Prostate gland (tissue), 2 donors: Measurements from ENCODE around the gene DPYD. TPM values are rescaled to one million over a fixed set of nuclear protein-coding genes. Genes with fewer than 3 reads are reported as not detected.

Experiments
- DNase-seq: peaks from one replicate; pipeline ENCODE4 v3.0.0-alpha.2; 2019; ENCODE audit warnings: low spot score
- H3K27ac ChIP-seq, 2 donors: fragments of 200-600 bp; sonication (generic); 2 replicates each; pipeline ENCODE4 v1.5.1; 2017 to 2019
- H3K27me3 ChIP-seq: fragments of 200-600 bp; sonication (generic); replicated peaks from 2 replicates; pipeline ENCODE4 v1.5.1; 2019; ENCODE audit not compliant: insufficient read depth
- H3K36me3 ChIP-seq, 2 donors: fragments of 200-600 bp; sonication (generic); 1 replicate in 1 of 2; 2 replicates in 1 of 2; pipeline versions ENCODE4 v1.5.1 to v1.8.1; 2017 to 2019
- H3K4me1 ChIP-seq: fragments of 200-600 bp; sonication (generic); replicated peaks from 2 replicates; pipeline ENCODE4 v1.5.1; 2019
- H3K4me3 ChIP-seq, 2 donors: fragments of 200-600 bp; sonication (generic); 2 replicates each; pipeline ENCODE4 v1.5.1; 2017 to 2019
- H3K9me3 ChIP-seq: fragments of 200-600 bp; sonication (generic); 2 replicates; pipeline ENCODE4 v1.5.1; 2017
- POLR2A ChIP-seq: fragments of 450-650 bp; IDR thresholded peaks from one replicate; pipeline ENCODE4 v1.6.1; 2016; ENCODE audit warnings: antibody characterized with exemption, mild to moderate bottlenecking
- POLR2AphosphoS5 ChIP-seq: sonication (generic); formaldehyde crosslinking; IDR thresholded peaks from one replicate; pipeline ENCODE4 v1.6.1; 2017; ENCODE audit warnings: antibody characterized with exemption
- WGBS: methylation state at CpG from one replicate; pipeline ENCODE4 v1.1.5; 2018; 5-methylcytosine and 5-hydroxymethylcytosine counted together
- intact Hi-C: fragments of 100-400 bp; cut with DNase I; formaldehyde crosslinking; loops from one replicate; pipeline ENCODE4 v1.14.2; 2022
- total RNA-seq, 2 donors: library from RNA; depleted of rRNA; stranded (reverse); fragments of >200 nt; gene quantifications; one replicate each; pipeline ENCODE4 v1.1.0, GENCODE V29; 2016
- TF ChIP-seq, protein P1 (sequence below), 4 experiments: fragments of 200-600 bp in 2 of 4; fragments of 450-650 bp in 2 of 4; sonication (generic) in 2 of 4; IDR thresholded peaks; 1 replicate in 3 of 4; 2 replicates in 1 of 4; pipeline ENCODE4 v1.5.1; 2016 to 2019; ENCODE audit warnings: antibody characterized with exemption in 4 of 4, mild to moderate bottlenecking in 2 of 4, moderate library complexity in 2 of 4

Gene DPYD
- total RNA-seq, 2 donors from 2014 or later = 18.2 to 19.7 TPM

DNA sequence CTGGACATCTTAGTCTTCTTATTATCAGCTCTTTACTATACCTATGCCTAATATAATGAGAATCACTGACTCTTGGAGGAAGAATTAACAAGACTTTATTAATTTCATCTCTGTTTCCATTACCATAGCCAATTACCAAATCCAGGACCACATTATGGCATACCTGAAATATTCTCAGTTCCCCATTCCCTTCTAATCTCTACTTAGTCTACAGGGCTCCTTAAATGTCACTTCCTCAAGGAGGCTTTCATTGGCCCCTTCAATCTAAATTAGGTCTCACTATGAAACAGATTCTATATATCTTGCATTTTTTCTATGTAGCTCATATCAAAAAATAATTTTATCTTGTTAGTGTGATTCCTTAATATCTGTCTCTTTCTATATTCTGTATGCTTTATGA lies 828.0 kb downstream of the DPYD start:
- H3K4me3 ChIP-seq = no peak overlapping the region
- DNase-seq = no peak
- intact Hi-C loops = no loop called here
- H3K4me1 ChIP-seq = no peaks in the 10 kb centered on the region
- H3K27me3 ChIP-seq = no peaks in the 10 kb centered on the region
- no peak overlapping the region for H3K27ac ChIP-seq
- no peaks in the 10 kb centered on the region for H3K36me3 ChIP-seq
- no peaks in the 10 kb centered on the region for H3K9me3 ChIP-seq
- TF ChIP-seq POLR2A (no peak), POLR2AphosphoS5 (no peak)
- TF ChIP-seq, protein P1, sequence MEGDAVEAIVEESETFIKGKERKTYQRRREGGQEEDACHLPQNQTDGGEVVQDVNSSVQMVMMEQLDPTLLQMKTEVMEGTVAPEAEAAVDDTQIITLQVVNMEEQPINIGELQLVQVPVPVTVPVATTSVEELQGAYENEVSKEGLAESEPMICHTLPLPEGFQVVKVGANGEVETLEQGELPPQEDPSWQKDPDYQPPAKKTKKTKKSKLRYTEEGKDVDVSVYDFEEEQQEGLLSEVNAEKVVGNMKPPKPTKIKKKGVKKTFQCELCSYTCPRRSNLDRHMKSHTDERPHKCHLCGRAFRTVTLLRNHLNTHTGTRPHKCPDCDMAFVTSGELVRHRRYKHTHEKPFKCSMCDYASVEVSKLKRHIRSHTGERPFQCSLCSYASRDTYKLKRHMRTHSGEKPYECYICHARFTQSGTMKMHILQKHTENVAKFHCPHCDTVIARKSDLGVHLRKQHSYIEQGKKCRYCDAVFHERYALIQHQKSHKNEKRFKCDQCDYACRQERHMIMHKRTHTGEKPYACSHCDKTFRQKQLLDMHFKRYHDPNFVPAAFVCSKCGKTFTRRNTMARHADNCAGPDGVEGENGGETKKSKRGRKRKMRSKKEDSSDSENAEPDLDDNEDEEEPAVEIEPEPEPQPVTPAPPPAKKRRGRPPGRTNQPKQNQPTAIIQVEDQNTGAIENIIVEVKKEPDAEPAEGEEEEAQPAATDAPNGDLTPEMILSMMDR (IDR thresholded peaks at IDR 0.05) = no peak

- intact Hi-C loops = no loop called here
- Histone ChIP-seq H3K27me3 (no peaks in the 10 kb centered on the region), H3K4me3 (no peak overlapping the region), H3K4me1 (no peaks in the 10 kb centered on the region), H3K27ac (no peak overlapping the region), H3K36me3 (no peaks in the 10 kb centered on the region), H3K9me3 (no peaks in the 10 kb centered on the region)
- TF ChIP-seq, protein P1 (IDR thresholded peaks at IDR 0.05) = no peak
- TF ChIP-seq POLR2AphosphoS5 (no peak), POLR2A (no peak)
- DNase-seq = no peak
Measured at GRCh38 chr1:97091679-97092078, 829.2 kb downstream of the DPYD start.

- no peaks in the 10 kb centered on the region for H3K9me3 ChIP-seq
- no peaks in the 10 kb centered on the region for H3K4me1 ChIP-seq
- DNase-seq = no peak
- H3K36me3 ChIP-seq = no peaks in the 10 kb centered on the region
- TF ChIP-seq POLR2AphosphoS5 (no peak), POLR2A (no peak)
- TF ChIP-seq, protein P1 (IDR thresholded peaks at IDR 0.05) = no peak
- WGBS = 55% methylated on average over 3 of the region's 3 CpGs
- intact Hi-C loops = no loop called here
- no peaks in the 10 kb centered on the region for H3K27me3 ChIP-seq
- H3K4me3 ChIP-seq = no peak overlapping the region
- H3K27ac ChIP-seq = no peak overlapping the region
Measured at GRCh38 chr1:97091263-97091662, 829.6 kb downstream of the DPYD start.

DNA sequence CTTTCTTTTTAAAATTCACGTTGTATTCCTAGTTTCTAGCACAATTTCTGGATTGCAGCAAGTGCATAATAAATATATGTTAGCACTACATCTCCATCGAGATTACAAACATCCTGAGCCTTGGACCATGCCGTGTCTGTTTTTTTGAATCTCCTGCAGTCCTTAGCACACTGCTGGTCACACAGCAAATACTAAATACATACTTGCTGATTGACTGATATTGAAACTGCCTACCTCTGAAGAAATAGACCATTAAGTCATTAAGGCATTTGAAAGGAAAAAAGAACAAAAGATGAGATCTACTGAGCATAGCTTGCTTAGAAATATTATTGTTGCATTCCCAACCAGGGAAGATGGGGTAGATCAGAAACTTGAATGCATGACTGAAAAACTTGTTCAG lies 830.1 kb downstream of the DPYD start:
- H3K4me3 ChIP-seq = no peak overlapping the region
- WGBS = 87% methylated on average over 3 of the region's 3 CpGs
- H3K36me3 ChIP-seq = no peaks in the 10 kb centered on the region
- H3K4me1 ChIP-seq = no peaks in the 10 kb centered on the region
- TF ChIP-seq, protein P1 (IDR thresholded peaks at IDR 0.05) = no peak
- no peak for TF ChIP-seq POLR2A
- no peak for TF ChIP-seq POLR2AphosphoS5
- H3K9me3 ChIP-seq = no peaks in the 10 kb centered on the region
- H3K27ac ChIP-seq = no peak overlapping the region
- no peaks in the 10 kb centered on the region for H3K27me3 ChIP-seq
- intact Hi-C loops = no loop called here
- no peak for DNase-seq

GRCh38 chr1:97089173-97089572 lies 831.7 kb downstream of the DPYD start:
- TF ChIP-seq POLR2AphosphoS5 (no peak), POLR2A (no peak)
- TF ChIP-seq, protein P1 (IDR thresholded peaks at IDR 0.05) = no peak
- Histone ChIP-seq H3K36me3 (no peaks in the 10 kb centered on the region), H3K27me3 (no peaks in the 10 kb centered on the region), H3K4me1 (no peaks in the 10 kb centered on the region), H3K9me3 (no peaks in the 10 kb centered on the region), H3K4me3 (no peak overlapping the region), H3K27ac (no peak overlapping the region)
- DNase-seq = no peak
- intact Hi-C loops = no loop called here
- WGBS = 82% methylated on average over 7 of the region's 7 CpGs
